ENCODE data around the gene DRICH1. TPM values are rescaled to one million over a fixed set of nuclear protein-coding genes. Genes with fewer than 3 reads are reported as not detected.

Gene DRICH1
- total and polyA plus RNA-seq, 4 donors = 0.08 to 0.33 TPM; not detected in 2

DNA sequence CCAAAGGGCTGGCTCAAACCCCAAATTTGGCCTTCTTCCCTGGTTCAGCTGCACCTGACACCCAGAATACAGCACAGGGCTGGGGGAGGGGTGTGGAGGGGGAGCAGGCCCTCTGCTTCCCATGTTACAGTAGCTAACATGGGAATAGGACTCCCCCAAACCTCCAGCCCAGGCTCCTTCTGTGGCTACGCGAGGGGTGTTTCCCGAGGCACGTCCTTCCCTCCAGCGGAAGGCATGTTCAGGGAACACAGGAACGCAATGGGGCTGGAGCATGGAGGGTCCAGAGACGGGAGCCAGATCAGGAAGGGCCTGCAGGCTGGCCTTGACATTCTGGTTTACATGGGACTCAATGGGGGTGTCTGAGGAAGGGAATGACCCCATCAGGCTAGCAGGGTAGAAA is 40.3 kb downstream of the DRICH1 start:
- TF ChIP-seq SP1 (IDR thresholded peaks at IDR 0.05) = no peak
- no peak for TF ChIP-seq JUND (IDR thresholded peaks at IDR 0.05)
- no peak for TF ChIP-seq ZBTB33 (IDR thresholded peaks at IDR 0.05)
- TF ChIP-seq FOXA2 (IDR thresholded peaks at IDR 0.05) = no peak
- no peak for TF ChIP-seq ATF3 (IDR thresholded peaks at IDR 0.05)
- no peak for TF ChIP-seq NR2F2 (IDR thresholded peaks at IDR 0.05)
- no peak for TF ChIP-seq TAF1 (conservative IDR thresholded peaks at IDR 0.05)
- no peak for TF ChIP-seq HNF4A (conservative IDR thresholded peaks at IDR 0.05)
- TF ChIP-seq REST (IDR thresholded peaks at IDR 0.05) = no peak
- TF ChIP-seq, protein P1, sequence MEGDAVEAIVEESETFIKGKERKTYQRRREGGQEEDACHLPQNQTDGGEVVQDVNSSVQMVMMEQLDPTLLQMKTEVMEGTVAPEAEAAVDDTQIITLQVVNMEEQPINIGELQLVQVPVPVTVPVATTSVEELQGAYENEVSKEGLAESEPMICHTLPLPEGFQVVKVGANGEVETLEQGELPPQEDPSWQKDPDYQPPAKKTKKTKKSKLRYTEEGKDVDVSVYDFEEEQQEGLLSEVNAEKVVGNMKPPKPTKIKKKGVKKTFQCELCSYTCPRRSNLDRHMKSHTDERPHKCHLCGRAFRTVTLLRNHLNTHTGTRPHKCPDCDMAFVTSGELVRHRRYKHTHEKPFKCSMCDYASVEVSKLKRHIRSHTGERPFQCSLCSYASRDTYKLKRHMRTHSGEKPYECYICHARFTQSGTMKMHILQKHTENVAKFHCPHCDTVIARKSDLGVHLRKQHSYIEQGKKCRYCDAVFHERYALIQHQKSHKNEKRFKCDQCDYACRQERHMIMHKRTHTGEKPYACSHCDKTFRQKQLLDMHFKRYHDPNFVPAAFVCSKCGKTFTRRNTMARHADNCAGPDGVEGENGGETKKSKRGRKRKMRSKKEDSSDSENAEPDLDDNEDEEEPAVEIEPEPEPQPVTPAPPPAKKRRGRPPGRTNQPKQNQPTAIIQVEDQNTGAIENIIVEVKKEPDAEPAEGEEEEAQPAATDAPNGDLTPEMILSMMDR (IDR thresholded peaks at IDR 0.05; ENCODE audit: low read depth, low read length, missing input control) = no peak
- TF ChIP-seq RXRA (IDR thresholded peaks at IDR 0.05) = no peak
- no peak for TF ChIP-seq HNF4G (IDR thresholded peaks at IDR 0.05)
- no peak for TF ChIP-seq RAD21 (IDR thresholded peaks at IDR 0.05)
- no peak for TF ChIP-seq YY1 (IDR thresholded peaks at IDR 0.05)
- no peak for TF ChIP-seq FOXA1 (IDR thresholded peaks at IDR 0.05)
- TF ChIP-seq, protein P2, sequence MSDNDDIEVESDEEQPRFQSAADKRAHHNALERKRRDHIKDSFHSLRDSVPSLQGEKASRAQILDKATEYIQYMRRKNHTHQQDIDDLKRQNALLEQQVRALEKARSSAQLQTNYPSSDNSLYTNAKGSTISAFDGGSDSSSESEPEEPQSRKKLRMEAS (IDR thresholded peaks at IDR 0.05) = no peak
- no peak for TF ChIP-seq GABPA (IDR thresholded peaks at IDR 0.05 in 1 of 2, conservative IDR thresholded peaks at IDR 0.05 in 1 of 2)
- TF ChIP-seq EGR1 (IDR thresholded peaks at IDR 0.05; ENCODE audit: low read depth in 2 of 2) = no peak

More for the DNA sequence above, 40.3 kb downstream of the DRICH1 start:
- H3K9me3 ChIP-seq (ENCODE audit: control insufficient read depth in 4 of 4, low read length in 3 of 4) = no peaks in the 10 kb centered on the region
- H3K4me3 ChIP-seq (ENCODE audit: low read depth in 1 of 3, low read length in 3 of 3) = no peak overlapping the region
- H3K9ac ChIP-seq (ENCODE audit: low read depth in 1 of 2, low read length in 2 of 2) = no peak overlapping the region
- no peaks in the 10 kb centered on the region for H3K36me3 ChIP-seq (ENCODE audit: control insufficient read depth in 4 of 4, insufficient read depth in 3 of 4, low read depth in 1 of 4, low read length in 3 of 4)
- no peaks in the 10 kb centered on the region for H3K4me1 ChIP-seq (ENCODE audit: control insufficient read depth in 4 of 4, insufficient read depth in 4 of 4, low read length in 3 of 4)
- WGBS = 83% methylated on average over 7 of the region's 7 CpGs
- no peaks in the 10 kb centered on the region for H3K27me3 ChIP-seq (ENCODE audit: control insufficient read depth in 4 of 4, insufficient read depth in 4 of 4, low read length in 3 of 4)
- H3K27ac ChIP-seq (ENCODE audit: low read depth in 1 of 2, low read length in 2 of 2) = no peak overlapping the region
- no peak for DNase-seq (ENCODE audit: low spot score)
